ENCODE measurements around the gene HS1BP3.

GRCh38 chr2:20615068-20615465 is 35.8 kb downstream of the HS1BP3 start:
- no peak for TF ChIP-seq CTCF (IDR thresholded peaks at IDR 0.05; ENCODE audit: borderline replicate concordance, extremely low read depth, low read length, poor library complexity, severe bottlenecking)
- no peak for TF ChIP-seq EZH2 (IDR thresholded peaks at IDR 0.05; ENCODE audit: borderline replicate concordance, low read depth, low read length, severe bottlenecking)

Data from DND-41 (cell line).